DND-41 (cell line): ENCODE data around the gene RIT1.

Experiments used
- EZH2 ChIP-seq: IDR thresholded peaks from 3 replicates; pipeline ENCODE4 v1.6.1; 2012; ENCODE audit warnings: borderline replicate concordance, low read depth, mild to moderate bottlenecking, moderate library complexity, low read length, inconsistent platforms; ENCODE audit not compliant: severe bottlenecking
- TF ChIP-seq, protein P1 (sequence below): IDR thresholded peaks from 2 replicates; pipeline ENCODE4 v1.5.1; 2012; ENCODE audit warnings: borderline replicate concordance, low read length, moderate library complexity, mild to moderate bottlenecking; ENCODE audit not compliant: poor library complexity, severe bottlenecking; ENCODE audit errors: extremely low read depth

DNA sequence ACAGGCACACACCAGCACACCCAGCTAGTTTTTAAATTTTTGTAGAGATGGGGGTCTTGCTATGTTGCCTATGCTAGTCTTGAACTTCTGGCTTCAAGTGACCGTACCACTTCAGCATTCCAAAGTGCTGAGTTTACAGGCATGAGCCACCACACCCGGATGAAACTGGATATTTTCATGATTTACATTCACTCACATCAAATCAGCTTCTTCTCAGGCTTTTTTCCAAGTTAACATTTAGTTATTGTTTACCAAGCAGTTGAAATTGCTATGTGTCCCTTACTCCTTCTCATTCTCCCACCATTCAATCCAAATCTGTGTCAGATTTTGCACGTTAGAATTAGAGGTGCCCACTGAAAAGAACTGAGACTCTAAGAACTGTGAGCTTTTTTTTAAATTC lies 18.4 kb downstream of the RIT1 start:
- no peak for TF ChIP-seq EZH2
- TF ChIP-seq, protein P1, sequence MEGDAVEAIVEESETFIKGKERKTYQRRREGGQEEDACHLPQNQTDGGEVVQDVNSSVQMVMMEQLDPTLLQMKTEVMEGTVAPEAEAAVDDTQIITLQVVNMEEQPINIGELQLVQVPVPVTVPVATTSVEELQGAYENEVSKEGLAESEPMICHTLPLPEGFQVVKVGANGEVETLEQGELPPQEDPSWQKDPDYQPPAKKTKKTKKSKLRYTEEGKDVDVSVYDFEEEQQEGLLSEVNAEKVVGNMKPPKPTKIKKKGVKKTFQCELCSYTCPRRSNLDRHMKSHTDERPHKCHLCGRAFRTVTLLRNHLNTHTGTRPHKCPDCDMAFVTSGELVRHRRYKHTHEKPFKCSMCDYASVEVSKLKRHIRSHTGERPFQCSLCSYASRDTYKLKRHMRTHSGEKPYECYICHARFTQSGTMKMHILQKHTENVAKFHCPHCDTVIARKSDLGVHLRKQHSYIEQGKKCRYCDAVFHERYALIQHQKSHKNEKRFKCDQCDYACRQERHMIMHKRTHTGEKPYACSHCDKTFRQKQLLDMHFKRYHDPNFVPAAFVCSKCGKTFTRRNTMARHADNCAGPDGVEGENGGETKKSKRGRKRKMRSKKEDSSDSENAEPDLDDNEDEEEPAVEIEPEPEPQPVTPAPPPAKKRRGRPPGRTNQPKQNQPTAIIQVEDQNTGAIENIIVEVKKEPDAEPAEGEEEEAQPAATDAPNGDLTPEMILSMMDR: no peak
